ENCODE data around the gene SCNN1B.
"Not testable (repeated sequence)": the region's sequence is repeated elsewhere in the genome, so short reads cannot be mapped to it uniquely, and the experiment has no call there.

The SCNN1B gene, protein sequence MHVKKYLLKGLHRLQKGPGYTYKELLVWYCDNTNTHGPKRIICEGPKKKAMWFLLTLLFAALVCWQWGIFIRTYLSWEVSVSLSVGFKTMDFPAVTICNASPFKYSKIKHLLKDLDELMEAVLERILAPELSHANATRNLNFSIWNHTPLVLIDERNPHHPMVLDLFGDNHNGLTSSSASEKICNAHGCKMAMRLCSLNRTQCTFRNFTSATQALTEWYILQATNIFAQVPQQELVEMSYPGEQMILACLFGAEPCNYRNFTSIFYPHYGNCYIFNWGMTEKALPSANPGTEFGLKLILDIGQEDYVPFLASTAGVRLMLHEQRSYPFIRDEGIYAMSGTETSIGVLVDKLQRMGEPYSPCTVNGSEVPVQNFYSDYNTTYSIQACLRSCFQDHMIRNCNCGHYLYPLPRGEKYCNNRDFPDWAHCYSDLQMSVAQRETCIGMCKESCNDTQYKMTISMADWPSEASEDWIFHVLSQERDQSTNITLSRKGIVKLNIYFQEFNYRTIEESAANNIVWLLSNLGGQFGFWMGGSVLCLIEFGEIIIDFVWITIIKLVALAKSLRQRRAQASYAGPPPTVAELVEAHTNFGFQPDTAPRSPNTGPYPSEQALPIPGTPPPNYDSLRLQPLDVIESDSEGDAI

GRCh38 chr16:23302045-23302956, at the start of gene SCNN1B:
Gene SCNN1B, plus strand, starts transcription at chr16:23302302. Its CDS starts 46,298 bp downstream, at chr16:23348600.
- Histone ChIP-seq H3K9ac (ENCODE audit: low read length) (no peak within 1 kb of the TSS), H3K27me3 (ENCODE audit: control insufficient read depth in 1 of 2, insufficient read depth in 2 of 2, low read length in 2 of 2) (peaks cover 8 to 28% of the 10 kb centered on the region in 2 donors), H3K4me3 (ENCODE audit: low read depth in 1 of 2, low read length in 2 of 2) (peak within 1 kb of the TSS; percentile 20 to 38), H3K4me1 (ENCODE audit: insufficient read depth, low read length) (peaks cover 7% of the 10 kb centered on the region), H3K27ac (ENCODE audit: low read depth, low read length) (no peak within 1 kb of the TSS), H3K36me3 (ENCODE audit: insufficient read depth, low read length) (no peaks in the 10 kb centered on the region), H3K9me3 (ENCODE audit: low read length) (no peaks in the 10 kb centered on the region)

GRCh38 chr16:23252310-23252709, 49.8 kb upstream of the SCNN1B start:
- Histone ChIP-seq H3K9me3 (ENCODE audit: low read length) (no peaks in the 10 kb centered on the region), H3K36me3 (ENCODE audit: insufficient read depth, low read length) (no peaks in the 10 kb centered on the region), H3K4me3 (ENCODE audit: low read depth in 1 of 2, low read length in 2 of 2) (no peak overlapping the region), H3K4me1 (ENCODE audit: insufficient read depth, low read length) (no peaks in the 10 kb centered on the region), H3K27ac (ENCODE audit: low read depth, low read length) (no peak overlapping the region), H3K27me3 (ENCODE audit: control insufficient read depth in 1 of 2, insufficient read depth in 2 of 2, low read length in 2 of 2) (no peaks in the 10 kb centered on the region), H3K9ac (ENCODE audit: low read length) (no peak overlapping the region)

DNA sequence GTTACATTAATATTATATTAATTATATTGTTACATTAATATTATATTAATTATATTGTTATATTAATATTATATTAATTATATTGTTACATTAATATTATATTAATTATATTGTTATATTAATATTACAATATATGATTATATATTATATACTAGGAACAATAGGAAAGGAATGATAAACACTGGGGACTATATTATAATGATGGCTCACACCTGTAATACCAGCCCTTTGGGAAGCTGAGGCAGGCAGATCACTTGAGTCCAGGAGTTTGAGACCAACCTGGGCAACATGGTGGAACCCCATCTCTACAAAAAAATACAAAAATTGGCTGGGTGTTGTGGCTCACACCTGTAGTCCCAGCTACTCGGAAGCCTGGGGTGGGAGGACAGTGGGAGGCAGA, 48.5 kb upstream of the SCNN1B start:
- H3K27me3 ChIP-seq (ENCODE audit: control insufficient read depth in 1 of 2, insufficient read depth in 2 of 2, low read length in 2 of 2); H3K9ac ChIP-seq (ENCODE audit: low read length); H3K9me3 ChIP-seq (ENCODE audit: low read length); H3K36me3 ChIP-seq (ENCODE audit: insufficient read depth, low read length); H3K4me3 ChIP-seq (ENCODE audit: low read depth in 1 of 2, low read length in 2 of 2); H3K27ac ChIP-seq (ENCODE audit: low read depth, low read length); H3K4me1 ChIP-seq (ENCODE audit: insufficient read depth, low read length): not testable (repeated sequence)

- no peak overlapping the region for H3K27ac ChIP-seq (ENCODE audit: low read depth, low read length)
- H3K9ac ChIP-seq (ENCODE audit: low read length) = no peak overlapping the region
- H3K36me3 ChIP-seq (ENCODE audit: insufficient read depth, low read length) = no peaks in the 10 kb centered on the region
- no peak overlapping the region for H3K4me3 ChIP-seq (ENCODE audit: low read depth in 1 of 2, low read length in 2 of 2)
- no peaks in the 10 kb centered on the region for H3K27me3 ChIP-seq (ENCODE audit: control insufficient read depth in 1 of 2, insufficient read depth in 2 of 2, low read length in 2 of 2)
- no peaks in the 10 kb centered on the region for H3K9me3 ChIP-seq (ENCODE audit: low read length)
- H3K4me1 ChIP-seq (ENCODE audit: insufficient read depth, low read length) = no peaks in the 10 kb centered on the region
Measured at GRCh38 chr16:23254338-23254737, 47.8 kb upstream of the SCNN1B start.

DNA sequence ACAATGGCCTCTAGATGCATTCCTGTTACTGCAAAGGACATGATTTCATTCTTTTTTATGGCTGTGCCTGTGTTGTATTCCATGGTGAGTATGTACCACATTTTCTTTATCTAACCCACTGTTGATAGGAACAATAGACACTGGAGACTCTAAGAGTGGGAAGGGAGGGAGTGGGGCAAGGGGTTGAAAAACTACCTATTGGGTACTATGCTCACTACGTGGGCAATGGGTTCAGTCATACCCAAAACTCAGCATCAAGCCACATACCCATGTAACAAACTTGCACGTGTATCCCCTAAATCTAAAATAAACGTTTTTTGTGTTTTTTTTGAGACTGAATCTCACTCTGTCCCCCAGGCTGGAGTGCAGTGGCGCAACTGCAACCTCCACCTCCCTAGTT, 47.1 kb upstream of the SCNN1B start:
- no peak overlapping the region for H3K9ac ChIP-seq (ENCODE audit: low read length)
- H3K36me3 ChIP-seq (ENCODE audit: insufficient read depth, low read length) = no peaks in the 10 kb centered on the region
- no peak overlapping the region for H3K27ac ChIP-seq (ENCODE audit: low read depth, low read length)
- H3K4me3 ChIP-seq (ENCODE audit: low read depth in 1 of 2, low read length in 2 of 2) = no peak overlapping the region
- no peaks in the 10 kb centered on the region for H3K9me3 ChIP-seq (ENCODE audit: low read length)
- H3K4me1 ChIP-seq (ENCODE audit: insufficient read depth, low read length) = no peaks in the 10 kb centered on the region
- H3K27me3 ChIP-seq (ENCODE audit: control insufficient read depth in 1 of 2, insufficient read depth in 2 of 2, low read length in 2 of 2) = no peaks in the 10 kb centered on the region

DNA sequence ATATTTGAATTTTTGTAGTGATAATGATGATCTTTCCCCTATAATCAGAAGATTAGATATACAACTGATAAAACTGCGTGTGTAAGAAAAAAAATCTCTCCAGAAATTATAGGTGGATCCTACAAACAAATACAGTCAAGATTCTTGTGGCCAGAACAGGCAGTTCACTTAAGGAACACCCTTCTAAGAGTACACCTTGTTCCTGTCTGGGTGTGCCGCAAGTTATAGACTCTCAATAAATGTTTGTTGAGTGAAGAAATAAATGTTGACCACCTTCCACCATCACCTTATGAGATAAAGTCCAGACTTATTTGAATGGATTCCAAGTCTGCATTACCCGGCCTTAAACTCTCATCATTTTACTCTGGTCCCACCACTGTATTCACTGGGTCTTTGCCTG, 45.7 kb upstream of the SCNN1B start:
- Histone ChIP-seq H3K36me3 (ENCODE audit: insufficient read depth, low read length) (no peaks in the 10 kb centered on the region), H3K27me3 (ENCODE audit: control insufficient read depth in 1 of 2, insufficient read depth in 2 of 2, low read length in 2 of 2) (no peaks in the 10 kb centered on the region), H3K4me3 (ENCODE audit: low read depth in 1 of 2, low read length in 2 of 2) (no peak overlapping the region), H3K9ac (ENCODE audit: low read length) (no peak overlapping the region), H3K4me1 (ENCODE audit: insufficient read depth, low read length) (no peaks in the 10 kb centered on the region), H3K27ac (ENCODE audit: low read depth, low read length) (no peak overlapping the region), H3K9me3 (ENCODE audit: low read length) (no peaks in the 10 kb centered on the region)

DNA sequence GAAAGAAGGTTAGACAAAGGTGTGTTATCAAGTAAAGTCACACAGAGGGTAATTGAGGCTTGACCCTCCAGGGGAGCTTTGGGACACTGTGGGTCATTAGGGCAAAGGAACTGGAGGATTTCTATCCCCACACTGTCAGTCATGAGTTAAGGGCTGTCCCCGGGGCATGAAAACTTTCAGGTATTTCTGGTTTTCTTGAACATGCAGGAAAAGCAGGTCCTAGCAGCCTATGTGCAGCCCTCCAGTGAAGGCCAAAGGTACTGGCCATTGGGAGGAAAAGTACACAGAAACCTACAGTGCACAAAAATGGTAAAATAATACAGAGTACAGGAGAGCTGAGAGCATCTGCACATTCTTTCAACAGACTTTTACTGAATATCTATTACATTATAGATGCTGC, 44.4 kb upstream of the SCNN1B start:
- Histone ChIP-seq H3K36me3 (ENCODE audit: insufficient read depth, low read length) (no peaks in the 10 kb centered on the region), H3K9ac (ENCODE audit: low read length) (no peak overlapping the region), H3K27ac (ENCODE audit: low read depth, low read length) (no peak overlapping the region), H3K4me1 (ENCODE audit: insufficient read depth, low read length) (no peaks in the 10 kb centered on the region), H3K4me3 (ENCODE audit: low read depth in 1 of 2, low read length in 2 of 2) (no peak overlapping the region), H3K9me3 (ENCODE audit: low read length) (no peaks in the 10 kb centered on the region), H3K27me3 (ENCODE audit: control insufficient read depth in 1 of 2, insufficient read depth in 2 of 2, low read length in 2 of 2) (no peaks in the 10 kb centered on the region)

- H3K27ac ChIP-seq (ENCODE audit: low read depth, low read length) = no peak overlapping the region
- H3K36me3 ChIP-seq (ENCODE audit: insufficient read depth, low read length) = no peaks in the 10 kb centered on the region
- H3K9me3 ChIP-seq (ENCODE audit: low read length) = no peaks in the 10 kb centered on the region
- H3K27me3 ChIP-seq (ENCODE audit: control insufficient read depth in 1 of 2, insufficient read depth in 2 of 2, low read length in 2 of 2) = no peaks in the 10 kb centered on the region
- H3K9ac ChIP-seq (ENCODE audit: low read length) = no peak overlapping the region
- no peak overlapping the region for H3K4me3 ChIP-seq (ENCODE audit: low read depth in 1 of 2, low read length in 2 of 2)
- H3K4me1 ChIP-seq (ENCODE audit: insufficient read depth, low read length) = no peaks in the 10 kb centered on the region
Measured at GRCh38 chr16:23258919-23259237, 43.2 kb upstream of the SCNN1B start.

DNA sequence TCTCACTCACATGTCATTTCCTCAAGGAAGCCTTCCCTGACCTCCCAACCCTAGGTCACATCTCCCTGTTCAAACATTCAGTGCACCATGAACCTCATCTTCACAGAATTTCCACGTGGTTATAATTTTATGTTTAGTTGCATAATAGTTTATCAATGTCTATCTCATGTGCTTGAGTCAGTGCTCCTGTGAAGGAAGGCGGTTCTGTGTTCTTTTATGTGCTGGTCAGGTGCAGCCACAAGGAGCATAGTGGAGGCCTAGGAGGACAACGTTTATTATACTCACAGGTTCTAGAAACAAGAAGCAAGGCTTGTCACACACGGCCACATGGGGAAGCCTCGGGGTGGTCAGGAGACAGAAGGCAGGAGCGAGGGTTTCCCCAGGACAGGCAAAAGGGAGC, 34.5 kb upstream of the SCNN1B start:
- Histone ChIP-seq H3K36me3 (ENCODE audit: insufficient read depth, low read length) (no peaks in the 10 kb centered on the region), H3K9me3 (ENCODE audit: low read length) (no peaks in the 10 kb centered on the region), H3K27ac (ENCODE audit: low read depth, low read length) (no peak overlapping the region), H3K27me3 (ENCODE audit: control insufficient read depth in 1 of 2, insufficient read depth in 2 of 2, low read length in 2 of 2) (no peaks in the 10 kb centered on the region), H3K4me3 (ENCODE audit: low read depth in 1 of 2, low read length in 2 of 2) (no peak overlapping the region), H3K4me1 (ENCODE audit: insufficient read depth, low read length) (peaks cover 5% of the 10 kb centered on the region), H3K9ac (ENCODE audit: low read length) (no peak overlapping the region)

DNA sequence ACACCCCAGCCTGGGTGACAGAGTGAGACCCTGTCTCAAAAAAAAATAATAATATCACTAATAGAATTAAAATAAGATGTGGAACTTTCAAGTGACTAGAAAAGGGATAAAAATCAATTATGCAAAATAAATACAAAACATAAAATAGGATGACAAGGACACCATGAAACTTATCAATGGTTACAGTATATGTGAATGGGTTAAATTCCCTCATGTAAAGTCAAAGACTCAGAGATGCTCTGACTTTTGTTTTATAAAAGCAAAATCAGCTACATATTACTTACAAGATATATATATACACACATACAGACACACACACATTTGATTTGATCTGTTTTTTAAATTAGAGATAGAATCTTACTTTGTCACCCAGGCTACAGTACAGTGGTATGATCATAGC, 33.5 kb upstream of the SCNN1B start:
- no peak overlapping the region for H3K4me3 ChIP-seq (ENCODE audit: low read depth in 1 of 2, low read length in 2 of 2)
- H3K9me3 ChIP-seq (ENCODE audit: low read length) = no peaks in the 10 kb centered on the region
- H3K27me3 ChIP-seq (ENCODE audit: control insufficient read depth in 1 of 2, insufficient read depth in 2 of 2, low read length in 2 of 2) = no peaks in the 10 kb centered on the region
- peaks cover 5% of the 10 kb centered on the region for H3K4me1 ChIP-seq (ENCODE audit: insufficient read depth, low read length)
- H3K36me3 ChIP-seq (ENCODE audit: insufficient read depth, low read length) = no peaks in the 10 kb centered on the region
- H3K9ac ChIP-seq (ENCODE audit: low read length) = no peak overlapping the region
- no peak overlapping the region for H3K27ac ChIP-seq (ENCODE audit: low read depth, low read length)

- peaks cover 5% of the 10 kb centered on the region for H3K4me1 ChIP-seq (ENCODE audit: insufficient read depth, low read length)
- H3K36me3 ChIP-seq (ENCODE audit: insufficient read depth, low read length) = no peaks in the 10 kb centered on the region
- H3K4me3 ChIP-seq (ENCODE audit: low read depth in 1 of 2, low read length in 2 of 2) = no peak overlapping the region
- no peaks in the 10 kb centered on the region for H3K27me3 ChIP-seq (ENCODE audit: control insufficient read depth in 1 of 2, insufficient read depth in 2 of 2, low read length in 2 of 2)
- H3K9ac ChIP-seq (ENCODE audit: low read length) = no peak overlapping the region
- no peaks in the 10 kb centered on the region for H3K9me3 ChIP-seq (ENCODE audit: low read length)
- H3K27ac ChIP-seq (ENCODE audit: low read depth, low read length) = no peak overlapping the region
Measured at GRCh38 chr16:23269248-23269953, 32.7 kb upstream of the SCNN1B start.

Measured in muscle layer of colon (tissue), 2 donors.